Left ventricle myocardium inferior (tissue), 1 donor: Measurements from ENCODE around the gene SYNDIG1L. TPM values are rescaled to one million over a fixed set of nuclear protein-coding genes. Genes with fewer than 3 reads are reported as not detected.
"Not testable (repeated sequence)": the region's sequence is repeated elsewhere in the genome, so short reads cannot be mapped to it uniquely, and the experiment has no call there.

Experiments
- DNase-seq: peaks from one replicate; pipeline ENCODE4 v3.0.0-alpha.2; 2020
- H3K27ac ChIP-seq: fragments of 200-600 bp; replicated peaks from 2 replicates; pipeline ENCODE4 v1.8.0; 2021
- H3K27me3 ChIP-seq: fragments of 200-600 bp; 2 replicates; pipeline ENCODE4 v1.8.0; 2021; ENCODE audit warnings: low read depth
- H3K36me3 ChIP-seq: fragments of 200-600 bp; 2 replicates; pipeline ENCODE4 v1.8.0; 2021
- H3K4me1 ChIP-seq: fragments of 200-600 bp; 2 replicates; pipeline ENCODE4 v1.8.0; 2021
- H3K4me3 ChIP-seq: fragments of 200-600 bp; 2 replicates; pipeline ENCODE4 v1.8.0; 2021; ENCODE audit warnings: mild to moderate bottlenecking, moderate library complexity
- H3K9me3 ChIP-seq: fragments of 200-600 bp; replicated peaks from 2 replicates; pipeline ENCODE4 v1.8.0; 2021
- CTCF ChIP-seq: fragments of 200-600 bp; IDR thresholded peaks from 2 replicates; pipeline ENCODE4 v1.8.0; 2021; ENCODE audit warnings: antibody characterized with exemption, mild to moderate bottlenecking, borderline replicate concordance
- intact Hi-C: fragments of 100-400 bp; cut with micrococcal nuclease; formaldehyde crosslinking; loops from one replicate; pipeline ENCODE4 v1.11.0; 2022
- total RNA-seq: library from RNA; stranded (reverse); fragmentation: NEBNext Ultra II Directional; extraction: Animal tissue kit (Norgen Biotek cat#: 25700); gene quantifications from one replicate; pipeline ENCODE4 v1.2.1, GENCODE V29; 2021
- donor health status: DM: no; HTN: yes; CAD: no; lungs with severe emphysema.

Gene SYNDIG1L
- total RNA-seq, 1 donor from 2014 or later, result 0.11 TPM

GRCh38 chr14:74389980-74390379 is 36.0 kb downstream of the SYNDIG1L start:
- TF ChIP-seq CTCF, result no peak
- DNase-seq, result no peak
- intact Hi-C loops, result no loop called here

DNA sequence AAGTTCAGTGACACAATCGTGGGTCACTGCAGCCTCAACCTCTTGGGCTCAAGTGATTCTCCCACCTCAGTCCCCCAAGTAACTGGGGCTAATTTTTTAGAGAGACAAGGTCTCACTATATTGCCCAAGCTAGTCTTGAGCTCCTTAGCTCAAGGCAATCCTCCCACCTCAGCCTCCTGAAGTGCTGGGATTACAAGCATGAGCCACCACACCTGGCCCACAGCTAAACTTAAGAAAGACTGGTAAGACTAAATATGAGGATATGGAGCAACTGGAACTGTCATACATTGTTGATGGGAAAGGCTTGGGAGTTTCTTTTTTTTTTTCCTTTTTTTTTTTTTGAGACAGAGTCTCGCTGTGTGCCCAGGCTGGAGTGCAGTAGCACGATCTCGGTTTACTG is 43.8 kb downstream of the SYNDIG1L start:
- Histone ChIP-seq H3K36me3 (no peaks in the 10 kb centered on the region), H3K27ac (no peak overlapping the region), H3K27me3 (no peaks in the 10 kb centered on the region), H3K4me3 (no peak overlapping the region), H3K9me3 (no peaks in the 10 kb centered on the region), H3K4me1 (no peaks in the 10 kb centered on the region)
- no peak for DNase-seq
- TF ChIP-seq CTCF, result no peak
- intact Hi-C loops, result no loop called here

More at GRCh38 chr14:74389980-74390379, 36.0 kb downstream of the SYNDIG1L start:
- peaks cover 33% of the 10 kb centered on the region for H3K27me3 ChIP-seq
- no peak overlapping the region for H3K27ac ChIP-seq
- H3K4me1 ChIP-seq, result no peaks in the 10 kb centered on the region
- H3K4me3 ChIP-seq, result no peak overlapping the region
- H3K9me3 ChIP-seq, result no peaks in the 10 kb centered on the region
- H3K36me3 ChIP-seq, result no peaks in the 10 kb centered on the region

DNA sequence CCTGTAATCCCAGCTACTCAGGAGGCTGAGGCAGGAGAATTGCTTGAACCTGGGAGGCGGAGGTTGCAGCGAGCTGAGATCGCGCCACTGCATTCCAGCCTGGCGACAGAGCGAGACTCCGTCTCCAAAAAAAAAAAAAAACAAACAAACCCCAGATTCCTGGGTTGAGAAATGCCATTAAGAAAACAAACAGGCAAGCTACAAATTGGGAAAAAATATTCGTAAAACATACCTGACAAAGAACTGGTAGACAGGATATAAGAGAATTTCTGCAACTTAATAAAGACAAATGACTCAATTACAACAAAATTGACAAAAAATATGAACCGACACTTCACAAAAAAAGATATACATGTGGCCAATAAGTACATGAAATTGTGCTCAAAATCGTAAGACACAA is 44.4 kb downstream of the SYNDIG1L start:
- H3K4me1 ChIP-seq, H3K27me3 ChIP-seq, H3K36me3 ChIP-seq, H3K27ac ChIP-seq, intact Hi-C loops, DNase-seq, H3K9me3 ChIP-seq, H3K4me3 ChIP-seq: not testable (repeated sequence)

GRCh38 chr14:74380845-74381244 is 45.2 kb downstream of the SYNDIG1L start:
- Histone ChIP-seq H3K9me3 (no peaks in the 10 kb centered on the region), H3K27ac (no peak overlapping the region), H3K36me3 (no peaks in the 10 kb centered on the region), H3K4me3 (no peak overlapping the region), H3K4me1 (no peaks in the 10 kb centered on the region), H3K27me3 (no peaks in the 10 kb centered on the region)
- TF ChIP-seq CTCF, result no peak
- intact Hi-C loops, result no loop called here
- no peak for DNase-seq

DNA sequence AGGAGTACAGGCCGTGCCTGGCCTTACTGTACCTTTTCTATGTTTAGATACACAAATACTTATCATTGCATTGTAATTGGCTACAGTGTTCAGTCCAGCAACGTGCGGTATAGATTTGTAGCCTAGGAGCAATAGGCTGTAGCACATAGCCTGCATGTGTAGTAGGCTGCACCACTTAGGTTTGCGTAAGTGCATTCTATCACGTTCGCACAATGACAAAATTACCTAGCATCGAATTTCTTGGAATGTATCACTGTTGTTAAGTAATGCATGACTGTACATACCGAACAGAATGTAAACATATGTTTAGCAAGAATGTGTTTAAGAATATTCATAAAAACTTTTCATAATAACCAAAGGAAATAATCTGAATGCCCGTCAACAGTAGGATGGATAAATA is 45.8 kb downstream of the SYNDIG1L start:
- H3K9me3 ChIP-seq, result no peaks in the 10 kb centered on the region
- no peak for DNase-seq
- H3K27me3 ChIP-seq, result no peaks in the 10 kb centered on the region
- no peak for TF ChIP-seq CTCF
- intact Hi-C loops, result no loop called here
- no peaks in the 10 kb centered on the region for H3K4me1 ChIP-seq
- no peak overlapping the region for H3K4me3 ChIP-seq
- H3K27ac ChIP-seq, result no peak overlapping the region
- H3K36me3 ChIP-seq, result no peaks in the 10 kb centered on the region

DNA sequence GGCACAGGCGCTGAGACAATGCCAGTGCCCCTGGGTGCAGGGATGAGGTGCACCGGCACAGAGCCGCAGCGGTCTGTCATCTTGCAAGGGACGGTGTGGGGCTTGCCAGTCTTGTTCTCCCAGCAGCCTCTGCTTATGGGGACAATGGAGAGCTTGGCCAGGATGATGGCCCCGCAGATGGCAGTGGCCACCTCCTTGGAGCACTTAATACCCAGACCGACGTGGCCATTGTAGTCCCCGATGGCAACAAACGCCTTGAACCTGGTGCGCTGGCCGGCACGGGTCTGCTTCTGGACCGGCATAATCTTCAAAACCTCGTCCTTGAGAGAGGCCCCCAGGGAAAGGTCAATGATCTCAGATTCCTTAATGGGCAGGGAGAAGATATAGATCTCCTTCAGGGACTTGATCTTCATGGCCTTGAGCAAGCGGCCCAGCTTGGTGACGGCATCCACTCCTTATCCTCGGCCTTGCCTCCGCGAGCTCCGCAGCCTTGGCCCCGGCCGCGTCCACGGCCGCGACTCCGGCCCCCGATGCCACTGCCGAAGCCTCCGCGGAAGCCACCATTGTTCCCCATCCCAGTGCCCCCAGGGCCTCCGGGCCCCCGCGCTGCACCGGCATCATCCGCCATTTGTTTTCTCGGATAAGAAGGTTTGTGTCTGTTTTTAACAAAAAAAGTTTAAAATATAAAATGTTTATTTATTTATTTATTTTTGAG is 47.9 kb downstream of the SYNDIG1L start:
- no peaks in the 10 kb centered on the region for H3K36me3 ChIP-seq
- H3K27me3 ChIP-seq, result no peaks in the 10 kb centered on the region
- DNase-seq, result no peak

More for the DNA sequence above, 47.9 kb downstream of the SYNDIG1L start:
- H3K27ac ChIP-seq, result no peak overlapping the region
- H3K4me3 ChIP-seq, result no peak overlapping the region
- H3K4me1 ChIP-seq, result no peaks in the 10 kb centered on the region
- intact Hi-C loops, result no loop called here
- no peaks in the 10 kb centered on the region for H3K9me3 ChIP-seq
- no peak for TF ChIP-seq CTCF
